ENCODE measurements around the gene NXPH4.

The NXPH4 gene

GRCh38 chr12:57232156-57232756 is 15.7 kb downstream of the NXPH4 start:
- DNase-seq (ENCODE audit: low read depth), result no peak

- no peak for DNase-seq (ENCODE audit: low read depth)
Observed at GRCh38 chr12:57233357-57234232, 17.0 kb downstream of the NXPH4 start.

DNA sequence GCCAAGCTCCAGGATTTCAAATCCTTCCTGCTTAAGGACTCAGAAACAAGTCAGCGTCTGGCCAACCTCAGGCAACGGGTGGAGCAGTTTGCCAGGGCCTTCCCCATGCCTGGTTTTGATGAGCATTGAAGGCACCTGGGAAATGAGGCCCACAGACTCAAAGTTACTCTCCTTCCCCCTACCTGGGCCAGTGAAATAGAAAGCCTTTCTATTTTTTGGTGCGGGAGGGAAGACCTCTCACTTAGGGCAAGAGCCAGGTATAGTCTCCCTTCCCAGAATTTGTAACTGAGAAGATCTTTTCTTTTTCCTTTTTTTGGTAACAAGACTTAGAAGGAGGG is 17.6 kb downstream of the NXPH4 start:
- no peak for DNase-seq (ENCODE audit: low read depth)

- DNase-seq (ENCODE audit: low read depth), result no peak
Observed at GRCh38 chr12:57234571-57235016, 18.0 kb downstream of the NXPH4 start.

DNA sequence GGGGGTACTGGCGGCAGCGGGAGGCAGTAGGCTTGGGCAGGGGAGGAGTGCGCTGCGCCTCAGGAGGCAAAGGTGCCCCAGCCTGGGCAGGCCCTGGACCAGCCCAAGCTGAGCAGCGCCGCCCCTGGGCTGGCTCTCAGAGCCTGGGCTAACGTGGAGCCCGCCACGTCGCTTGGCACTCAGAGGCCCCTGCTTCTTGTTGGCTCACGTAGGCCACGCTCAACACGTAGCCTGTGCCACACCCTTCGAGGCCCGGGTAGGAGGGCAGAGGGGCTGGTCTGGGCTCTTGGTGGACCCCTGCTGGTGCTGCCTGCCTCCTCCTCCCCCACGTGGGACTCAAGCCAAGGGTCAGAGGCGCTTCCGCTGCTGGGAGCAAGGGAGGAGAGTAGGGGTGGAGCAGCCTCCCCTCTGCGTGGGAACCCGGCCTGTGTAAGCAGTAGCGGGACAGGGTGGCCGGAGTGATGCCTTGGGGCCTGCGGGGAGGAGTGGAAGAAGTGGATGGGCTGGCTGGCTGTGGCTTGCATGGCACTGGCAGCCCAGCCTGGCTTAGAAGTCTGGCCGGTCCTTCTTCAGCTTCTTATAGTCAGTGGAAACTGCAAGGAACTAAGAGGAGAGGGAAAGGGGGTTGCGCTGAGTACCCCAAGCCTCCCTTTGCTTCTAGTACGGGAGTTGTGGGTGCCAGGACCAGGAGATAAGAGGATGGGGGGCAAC is 18.6 kb downstream of the NXPH4 start:
- no peak for DNase-seq (ENCODE audit: low read depth)

GRCh38 chr12:57235728-57236131 is 19.1 kb downstream of the NXPH4 start:
- no peak for DNase-seq (ENCODE audit: low read depth)

DNA sequence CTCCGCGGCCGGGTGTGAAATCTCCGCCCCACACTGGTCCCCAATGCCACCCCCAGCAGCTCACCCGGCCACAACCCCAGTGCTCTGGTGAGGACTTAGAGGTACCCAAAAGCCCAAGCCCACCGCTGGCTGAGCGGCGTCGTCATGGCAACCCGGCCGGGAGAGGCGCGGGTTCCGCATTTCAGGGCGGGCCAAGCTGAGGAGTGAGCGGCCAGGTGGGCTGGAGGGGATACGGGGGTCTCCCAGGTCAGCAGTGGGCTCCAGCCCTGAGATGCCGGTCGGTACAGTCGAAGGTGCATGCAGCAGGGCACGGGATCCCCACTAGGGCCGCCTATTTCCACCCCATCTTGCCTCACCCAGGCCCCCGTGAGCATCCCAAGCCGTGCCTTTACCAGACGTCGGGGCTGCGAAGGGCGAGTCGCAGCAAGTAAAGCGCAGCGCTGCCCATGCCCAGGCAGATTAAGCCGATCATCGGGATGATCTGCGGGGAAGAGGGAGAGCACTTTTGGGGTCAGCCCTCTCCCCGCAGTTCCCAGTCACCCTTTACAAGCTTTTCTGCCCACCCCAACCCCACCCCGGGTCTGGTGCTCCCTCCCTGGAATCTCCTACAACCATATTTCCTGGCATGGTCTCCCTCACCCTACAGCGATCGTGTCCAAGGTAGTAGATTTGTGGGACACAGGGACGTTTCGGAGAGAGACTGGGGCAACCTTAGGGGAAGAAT is 19.8 kb downstream of the NXPH4 start:
- no peak for DNase-seq (ENCODE audit: low read depth)

DNA sequence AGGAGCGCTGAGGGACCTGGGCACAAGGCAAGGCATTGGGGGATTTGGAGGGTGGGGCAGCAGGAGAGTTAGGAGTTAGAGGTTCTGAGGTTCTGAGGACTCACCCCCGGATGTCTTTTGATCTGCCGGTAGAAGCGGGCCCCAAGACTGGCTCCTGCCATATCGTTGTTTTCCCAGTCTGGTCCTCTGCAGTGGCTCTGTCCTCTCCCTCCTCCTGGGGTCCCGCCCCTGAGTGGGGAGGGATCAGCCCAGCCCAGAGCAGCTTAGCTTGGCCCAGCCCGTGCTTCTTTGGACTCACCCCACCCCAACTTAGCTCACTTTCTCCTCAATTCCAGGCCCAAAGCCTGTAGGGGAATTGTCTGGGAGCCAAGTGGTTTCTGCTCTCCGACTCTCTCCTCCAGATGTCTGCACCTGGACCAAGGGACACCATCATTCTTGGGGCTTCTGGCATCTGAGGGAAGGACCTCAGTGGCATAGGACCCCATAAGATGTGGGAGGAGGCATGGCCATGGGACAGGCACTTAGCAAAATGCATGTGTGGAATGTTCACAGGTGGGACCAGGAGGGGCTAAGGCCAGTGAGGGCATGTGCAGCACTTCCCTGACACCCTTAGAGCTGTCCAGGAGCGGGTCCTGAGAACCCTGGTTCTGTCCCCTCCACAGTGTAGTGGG is 20.5 kb downstream of the NXPH4 start:
- DNase-seq (ENCODE audit: low read depth), result no peak

- DNase-seq (ENCODE audit: low read depth), result no peak
Observed at GRCh38 chr12:57237596-57237931, 21.0 kb downstream of the NXPH4 start.

- DNase-seq (ENCODE audit: low read depth), result no peak
Observed at GRCh38 chr12:57237932-57238853, 21.6 kb downstream of the NXPH4 start.

GRCh38 chr12:57238854-57239554 is 22.4 kb downstream of the NXPH4 start:
- no peak for DNase-seq (ENCODE audit: low read depth)

GRCh38 chr12:57239587-57240065 is 23.0 kb downstream of the NXPH4 start:
- DNase-seq (ENCODE audit: low read depth), result no peak

GRCh38 chr12:57240066-57240921 is 23.7 kb downstream of the NXPH4 start:
- no peak for DNase-seq (ENCODE audit: low read depth)

DNA sequence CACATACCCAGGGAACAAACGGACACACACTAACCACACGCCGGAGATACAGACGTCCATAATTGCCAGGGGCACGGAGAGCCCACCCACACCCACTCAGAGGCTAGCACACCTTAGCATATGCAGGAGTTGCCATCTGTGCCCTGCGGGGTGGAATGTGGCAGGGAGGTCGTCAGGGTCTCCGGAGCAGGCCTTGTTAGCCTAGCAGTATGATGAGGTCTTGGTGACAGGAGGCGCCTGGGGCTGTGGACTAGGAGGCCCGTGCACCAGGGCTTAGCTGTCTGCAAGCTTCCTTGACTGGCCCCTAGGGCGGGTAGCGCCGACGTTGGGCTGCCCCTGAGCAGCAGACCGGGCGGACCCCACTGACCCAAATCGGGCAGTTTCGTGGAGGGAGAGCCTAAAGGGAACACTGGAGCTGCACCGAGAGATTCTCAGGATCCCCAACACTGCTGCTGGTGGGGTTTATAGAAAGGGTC is 24.4 kb downstream of the NXPH4 start:
- DNase-seq (ENCODE audit: low read depth), result no peak

DNA sequence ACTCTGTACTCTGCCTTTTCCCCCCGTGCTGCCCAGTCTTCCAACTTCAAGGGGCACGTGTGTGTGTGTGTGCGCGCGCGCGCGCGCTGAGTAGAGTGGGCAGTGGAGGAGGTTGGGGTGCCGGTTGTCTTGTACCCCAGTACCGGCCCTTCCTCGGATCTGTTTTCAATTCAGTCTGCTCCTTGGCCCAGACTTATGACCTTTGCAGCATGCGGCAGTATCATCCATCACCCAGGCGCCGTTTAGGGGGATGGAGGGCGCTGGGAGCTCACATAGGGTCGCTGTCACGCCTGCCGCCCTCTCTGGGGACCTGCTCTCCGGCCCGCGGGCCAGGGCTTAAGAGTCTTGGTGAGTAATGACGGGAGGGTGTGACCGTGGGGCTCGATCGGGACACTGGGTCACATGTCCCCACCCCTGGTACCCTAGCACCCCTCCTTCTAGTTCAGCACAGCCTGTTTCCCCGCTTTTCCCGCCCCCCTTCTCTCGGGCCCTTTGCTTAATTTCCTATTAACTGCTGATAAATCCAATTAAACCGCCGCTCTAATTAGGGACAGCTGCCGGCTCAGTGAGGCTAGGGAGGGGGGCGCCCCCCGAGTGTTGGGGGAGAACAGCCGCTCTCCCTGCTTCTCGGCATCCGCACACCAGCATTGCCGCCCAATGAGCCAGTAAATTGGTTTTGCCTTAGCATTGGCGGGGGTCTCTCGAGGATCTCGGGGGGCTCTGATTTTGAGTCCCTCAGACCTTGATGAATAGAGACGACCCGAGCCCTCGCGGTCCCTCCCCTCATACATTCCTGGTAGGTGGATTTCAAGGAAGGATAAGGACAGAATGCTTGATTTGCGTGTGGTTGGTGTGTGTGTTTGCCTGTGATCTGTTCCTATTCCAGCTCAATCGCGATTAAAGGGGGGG is 25.1 kb downstream of the NXPH4 start:
- no peak for DNase-seq (ENCODE audit: low read depth)

- DNase-seq (ENCODE audit: low read depth), result no peak
Observed at GRCh38 chr12:57242329-57242690, 25.7 kb downstream of the NXPH4 start.

- no peak for DNase-seq (ENCODE audit: low read depth)
Observed at GRCh38 chr12:57242691-57243454, 26.3 kb downstream of the NXPH4 start.
